Nephron (organoid): ENCODE measurements around the gene PTGES3L.
A peak's percentile ranks its signal among the peaks of the same experiment; 100 is the strongest.
"Not testable (repeated sequence)": the region's sequence is repeated elsewhere in the genome, so short reads cannot be mapped to it uniquely, and the experiment has no call there.

Source experiments
- H3K27ac Mint-ChIP-seq, 3 experiments: 2 replicates each; pipeline ENCODE4 v1.8.0; 2020; ENCODE audit warnings: mixed read lengths in 3 of 3, mild to moderate bottlenecking in 2 of 3, moderate library complexity in 1 of 3
- H3K27me3 Mint-ChIP-seq: 2 replicates; pipeline ENCODE4 v1.8.0; 2021; ENCODE audit warnings: low read depth, mild to moderate bottlenecking, moderate library complexity, mixed read lengths
- H3K36me3 Mint-ChIP-seq: 2 replicates; pipeline ENCODE4 v1.8.0; 2020; ENCODE audit warnings: low read depth, mixed read lengths
- H3K4me1 Mint-ChIP-seq: 2 replicates; pipeline ENCODE4 v1.8.0; 2020; ENCODE audit warnings: mixed read lengths
- H3K4me3 Mint-ChIP-seq, 3 experiments: 2 replicates each; pipeline ENCODE4 v1.8.0; 2020; ENCODE audit warnings: mild to moderate bottlenecking in 3 of 3, mixed read lengths in 3 of 3, moderate library complexity in 2 of 3
- H3K9me3 Mint-ChIP-seq: 2 replicates; pipeline ENCODE4 v1.8.0; 2020; ENCODE audit warnings: mixed read lengths
- CTCF ChIP-seq, 3 experiments: fragments of 200-600 bp; sonication (generic); IDR thresholded peaks; one replicate each; pipeline ENCODE4 v1.5.0; 2021; ENCODE audit warnings: antibody characterized with exemption in 3 of 3; ENCODE audit not compliant: unreplicated experiment in 3 of 3

Gene PTGES3L

GRCh38 chr17:43010667-43011308 lies 30.9 kb upstream of the PTGES3L start:
- no peak for TF ChIP-seq CTCF (IDR thresholded peaks at IDR 0.05; ENCODE audit: unreplicated experiment in 3 of 3)
- no peaks in the 10 kb centered on the region for H3K27me3 Mint-ChIP-seq
- H3K36me3 Mint-ChIP-seq: peaks cover 11% of the 10 kb centered on the region
- peaks cover 13% of the 10 kb centered on the region for H3K4me1 Mint-ChIP-seq
- no peaks in the 10 kb centered on the region for H3K9me3 Mint-ChIP-seq
- no peak overlapping the region for H3K27ac Mint-ChIP-seq
- no peak overlapping the region for H3K4me3 Mint-ChIP-seq

- no peaks in the 10 kb centered on the region for H3K27me3 Mint-ChIP-seq
- H3K9me3 Mint-ChIP-seq: no peaks in the 10 kb centered on the region
- H3K27ac Mint-ChIP-seq: peak within 1 kb of the TSS; percentile 90 to 98 (median 96)
- TF ChIP-seq CTCF (IDR thresholded peaks at IDR 0.05; ENCODE audit: unreplicated experiment in 3 of 3): peak in 1 of 3 experiments; percentile 28
- peaks cover 6% of the 10 kb centered on the region for H3K4me1 Mint-ChIP-seq
- H3K4me3 Mint-ChIP-seq: peak within 1 kb of the TSS; percentile 82 to 94 (median 92)
- peaks cover 25% of the 10 kb centered on the region for H3K36me3 Mint-ChIP-seq
Measured at GRCh38 chr17:43006639-43007551, 27.0 kb upstream of the PTGES3L start, which contains the start of gene IFI35. IFI35 (plus strand) TSS chr17:43006784; CDS start chr17:43006948, 164 bp downstream.

- H3K4me3 Mint-ChIP-seq: peak overlapping the region in 2 of 3 experiments; percentile 8 to 10
- no peaks in the 10 kb centered on the region for H3K9me3 Mint-ChIP-seq
- no peak for TF ChIP-seq CTCF (IDR thresholded peaks at IDR 0.05; ENCODE audit: unreplicated experiment in 3 of 3)
- H3K27me3 Mint-ChIP-seq: no peaks in the 10 kb centered on the region
- peaks cover 46% of the 10 kb centered on the region for H3K36me3 Mint-ChIP-seq
- H3K27ac Mint-ChIP-seq: peak overlapping the region in 1 of 3 experiments; percentile 32
- peaks cover 19% of the 10 kb centered on the region for H3K4me1 Mint-ChIP-seq
Measured at GRCh38 chr17:43003542-43004172, 23.8 kb upstream of the PTGES3L start.

GRCh38 chr17:43000894-43001293 lies 21.0 kb upstream of the PTGES3L start:
- H3K9me3 Mint-ChIP-seq, H3K4me3 Mint-ChIP-seq, H3K27ac Mint-ChIP-seq, H3K27me3 Mint-ChIP-seq: not testable (repeated sequence)
- Mint-ChIP-seq H3K4me1 (peaks cover 18% of the 10 kb centered on the region), H3K36me3 (peaks cover 46% of the 10 kb centered on the region)

GRCh38 chr17:42999003-42999525 lies 19.2 kb upstream of the PTGES3L start:
- peaks cover 41% of the 10 kb centered on the region for H3K36me3 Mint-ChIP-seq
- peak overlapping the region; percentile 71 to 98 (median 84) for H3K27ac Mint-ChIP-seq
- H3K4me3 Mint-ChIP-seq: peak overlapping the region; percentile 95 to 97 (median 97)
- no peaks in the 10 kb centered on the region for H3K9me3 Mint-ChIP-seq
- no peak for TF ChIP-seq CTCF (IDR thresholded peaks at IDR 0.05; ENCODE audit: unreplicated experiment in 3 of 3)
- H3K27me3 Mint-ChIP-seq: no peaks in the 10 kb centered on the region
- H3K4me1 Mint-ChIP-seq: peaks cover 18% of the 10 kb centered on the region
